ENCODE results near the gene EEF1AKMT3.

Gene EEF1AKMT3

GRCh38 chr12:57735952-57736740 lies 36.3 kb upstream of the EEF1AKMT3 start:
- DNase-seq, result no peak

- DNase-seq, result no peak
Observed at GRCh38 chr12:57736741-57737466, 35.5 kb upstream of the EEF1AKMT3 start.

GRCh38 chr12:57737467-57738460 lies 34.6 kb upstream of the EEF1AKMT3 start:
- DNase-seq, result no peak

GRCh38 chr12:57738661-57739237 lies 33.7 kb upstream of the EEF1AKMT3 start, which contains the start of gene AGAP2:
Gene AGAP2, minus strand, starts transcription at chr12:57738742. Its CDS starts 496 bp downstream, at chr12:57738246.
- no peak for DNase-seq

GRCh38 chr12:57739387-57739786 lies 33.0 kb upstream of the EEF1AKMT3 start:
- DNase-seq, result no peak

GRCh38 chr12:57739914-57740538 lies 32.4 kb upstream of the EEF1AKMT3 start:
- no peak for DNase-seq

GRCh38 chr12:57740656-57741412 lies 31.6 kb upstream of the EEF1AKMT3 start:
- no peak for DNase-seq

GRCh38 chr12:57741413-57741789 lies 31.0 kb upstream of the EEF1AKMT3 start:
- DNase-seq, result no peak

GRCh38 chr12:57741844-57742738 lies 30.3 kb upstream of the EEF1AKMT3 start:
- DNase-seq, result no peak

- no peak for DNase-seq
Observed at GRCh38 chr12:57743769-57744168, 28.6 kb upstream of the EEF1AKMT3 start.

- no peak for DNase-seq
Observed at GRCh38 chr12:57744194-57744776, 28.1 kb upstream of the EEF1AKMT3 start.

- DNase-seq, result peak; percentile 65 to 68
Observed at GRCh38 chr12:57744777-57745484, 27.5 kb upstream of the EEF1AKMT3 start, which contains the start of gene TSPAN31. Gene TSPAN31, plus strand, starts transcription at chr12:57745039. Its CDS starts 116 bp downstream, at chr12:57745155.

- no peak for DNase-seq
Observed at GRCh38 chr12:57745485-57745881, 26.9 kb upstream of the EEF1AKMT3 start.

- DNase-seq, result no peak
Observed at GRCh38 chr12:57746025-57746424, 26.4 kb upstream of the EEF1AKMT3 start.

GRCh38 chr12:57749061-57749460 lies 23.4 kb upstream of the EEF1AKMT3 start:
- no peak for DNase-seq

GRCh38 chr12:57750561-57751431 lies 21.6 kb upstream of the EEF1AKMT3 start:
- no peak for DNase-seq

GRCh38 chr12:57751432-57751787 lies 21.0 kb upstream of the EEF1AKMT3 start:
- DNase-seq, result no peak

All from NCI-H187 (cell line).